ENCODE data around the gene DNAJB6.

Gene DNAJB6

GRCh38 chr7:157409149-157409752 lies 72.4 kb downstream of the DNAJB6 start:
- TF ChIP-seq MAX (IDR thresholded peaks at IDR 0.05) = no peak
- no peak for TF ChIP-seq EGR1 (IDR thresholded peaks at IDR 0.05)
- TF ChIP-seq CEBPB (IDR thresholded peaks at IDR 0.05) = no peak
- TF ChIP-seq EP300 (IDR thresholded peaks at IDR 0.05; ENCODE audit: borderline replicate concordance) = no peak
- no peak for TF ChIP-seq FOXM1 (IDR thresholded peaks at IDR 0.05; ENCODE audit: borderline replicate concordance, low read depth)
- TF ChIP-seq RAD21 (IDR thresholded peaks at IDR 0.05; ENCODE audit: low read depth) = no peak
- no peak for TF ChIP-seq REST (IDR thresholded peaks at IDR 0.05; ENCODE audit: low read depth)
- TF ChIP-seq CREB1 (IDR thresholded peaks at IDR 0.05; ENCODE audit: low read depth) = no peak
- no peak for TF ChIP-seq NFIC (IDR thresholded peaks at IDR 0.05)
- no peak for TF ChIP-seq TAF1 (IDR thresholded peaks at IDR 0.05; ENCODE audit: low read depth)
- no peak for TF ChIP-seq ZBTB7A (IDR thresholded peaks at IDR 0.05; ENCODE audit: low read depth)
- TF ChIP-seq USF1 (IDR thresholded peaks at IDR 0.05) = no peak
- TF ChIP-seq YY1 (IDR thresholded peaks at IDR 0.05; ENCODE audit: low read depth) = no peak
- no peak for TF ChIP-seq TEAD4 (IDR thresholded peaks at IDR 0.05)
- TF ChIP-seq TCF12 (IDR thresholded peaks at IDR 0.05; ENCODE audit: low read depth) = no peak

- TF ChIP-seq NFIC (IDR thresholded peaks at IDR 0.05) (no peak), TAF1 (IDR thresholded peaks at IDR 0.05; ENCODE audit: low read depth) (no peak), CEBPB (IDR thresholded peaks at IDR 0.05) (no peak), CREB1 (IDR thresholded peaks at IDR 0.05; ENCODE audit: low read depth) (no peak), EP300 (IDR thresholded peaks at IDR 0.05; ENCODE audit: borderline replicate concordance) (no peak), MAX (IDR thresholded peaks at IDR 0.05) (no peak)
Measured at GRCh38 chr7:157409753-157410727, 73.2 kb downstream of the DNAJB6 start.

GRCh38 chr7:157410831-157411556 lies 74.2 kb downstream of the DNAJB6 start:
- TF ChIP-seq CEBPB (IDR thresholded peaks at IDR 0.05) (no peak), TAF1 (IDR thresholded peaks at IDR 0.05; ENCODE audit: low read depth) (no peak), FOXM1 (IDR thresholded peaks at IDR 0.05; ENCODE audit: borderline replicate concordance, low read depth) (no peak), CREB1 (IDR thresholded peaks at IDR 0.05; ENCODE audit: low read depth) (no peak), TEAD4 (IDR thresholded peaks at IDR 0.05) (no peak)

GRCh38 chr7:157411580-157411979 lies 74.8 kb downstream of the DNAJB6 start:
- TF ChIP-seq USF1 (IDR thresholded peaks at IDR 0.05) = no peak
- TF ChIP-seq TEAD4 (IDR thresholded peaks at IDR 0.05) = no peak
- no peak for TF ChIP-seq TCF12 (IDR thresholded peaks at IDR 0.05; ENCODE audit: low read depth)
- no peak for TF ChIP-seq FOXM1 (IDR thresholded peaks at IDR 0.05; ENCODE audit: borderline replicate concordance, low read depth)
- TF ChIP-seq NFIC (IDR thresholded peaks at IDR 0.05) = no peak
- no peak for TF ChIP-seq ZBTB7A (IDR thresholded peaks at IDR 0.05; ENCODE audit: low read depth)
- no peak for TF ChIP-seq RAD21 (IDR thresholded peaks at IDR 0.05; ENCODE audit: low read depth)
- TF ChIP-seq MAX (IDR thresholded peaks at IDR 0.05) = no peak
- no peak for TF ChIP-seq CEBPB (IDR thresholded peaks at IDR 0.05)
- TF ChIP-seq TAF1 (IDR thresholded peaks at IDR 0.05; ENCODE audit: low read depth) = no peak
- TF ChIP-seq CREB1 (IDR thresholded peaks at IDR 0.05; ENCODE audit: low read depth) = no peak
- TF ChIP-seq EP300 (IDR thresholded peaks at IDR 0.05; ENCODE audit: borderline replicate concordance) = no peak
- no peak for TF ChIP-seq REST (IDR thresholded peaks at IDR 0.05; ENCODE audit: low read depth)

GRCh38 chr7:157412021-157412443 lies 75.2 kb downstream of the DNAJB6 start:
- TF ChIP-seq EP300 (IDR thresholded peaks at IDR 0.05; ENCODE audit: borderline replicate concordance) (no peak), TAF1 (IDR thresholded peaks at IDR 0.05; ENCODE audit: low read depth) (no peak), YY1 (IDR thresholded peaks at IDR 0.05; ENCODE audit: low read depth) (no peak), CEBPB (IDR thresholded peaks at IDR 0.05) (no peak), CREB1 (IDR thresholded peaks at IDR 0.05; ENCODE audit: low read depth) (no peak), FOXM1 (IDR thresholded peaks at IDR 0.05; ENCODE audit: borderline replicate concordance, low read depth) (no peak), RAD21 (IDR thresholded peaks at IDR 0.05; ENCODE audit: low read depth) (no peak), USF1 (IDR thresholded peaks at IDR 0.05) (no peak), REST (IDR thresholded peaks at IDR 0.05; ENCODE audit: low read depth) (no peak), TEAD4 (IDR thresholded peaks at IDR 0.05) (no peak), ZBTB7A (IDR thresholded peaks at IDR 0.05; ENCODE audit: low read depth) (no peak), TCF12 (IDR thresholded peaks at IDR 0.05; ENCODE audit: low read depth) (no peak), NFIC (IDR thresholded peaks at IDR 0.05) (no peak)
